Right kidney (tissue), 1 donor: ENCODE results near the gene CDK5.
"Not testable (repeated sequence)": the region's sequence is repeated elsewhere in the genome, so short reads cannot be mapped to it uniquely, and the experiment has no call there.

Source experiments
- DNase-seq: peaks from one replicate; pipeline ENCODE4 v3.0.0-alpha.2; 2016

CDK5 gene

GRCh38 chr7:151035026-151035717 lies 22.5 kb downstream of the CDK5 start:
- DNase-seq, result no peak

GRCh38 chr7:151034312-151035025 lies 23.2 kb downstream of the CDK5 start:
- DNase-seq, result no peak

GRCh38 chr7:151033864-151034249 lies 23.8 kb downstream of the CDK5 start:
- no peak for DNase-seq

DNA sequence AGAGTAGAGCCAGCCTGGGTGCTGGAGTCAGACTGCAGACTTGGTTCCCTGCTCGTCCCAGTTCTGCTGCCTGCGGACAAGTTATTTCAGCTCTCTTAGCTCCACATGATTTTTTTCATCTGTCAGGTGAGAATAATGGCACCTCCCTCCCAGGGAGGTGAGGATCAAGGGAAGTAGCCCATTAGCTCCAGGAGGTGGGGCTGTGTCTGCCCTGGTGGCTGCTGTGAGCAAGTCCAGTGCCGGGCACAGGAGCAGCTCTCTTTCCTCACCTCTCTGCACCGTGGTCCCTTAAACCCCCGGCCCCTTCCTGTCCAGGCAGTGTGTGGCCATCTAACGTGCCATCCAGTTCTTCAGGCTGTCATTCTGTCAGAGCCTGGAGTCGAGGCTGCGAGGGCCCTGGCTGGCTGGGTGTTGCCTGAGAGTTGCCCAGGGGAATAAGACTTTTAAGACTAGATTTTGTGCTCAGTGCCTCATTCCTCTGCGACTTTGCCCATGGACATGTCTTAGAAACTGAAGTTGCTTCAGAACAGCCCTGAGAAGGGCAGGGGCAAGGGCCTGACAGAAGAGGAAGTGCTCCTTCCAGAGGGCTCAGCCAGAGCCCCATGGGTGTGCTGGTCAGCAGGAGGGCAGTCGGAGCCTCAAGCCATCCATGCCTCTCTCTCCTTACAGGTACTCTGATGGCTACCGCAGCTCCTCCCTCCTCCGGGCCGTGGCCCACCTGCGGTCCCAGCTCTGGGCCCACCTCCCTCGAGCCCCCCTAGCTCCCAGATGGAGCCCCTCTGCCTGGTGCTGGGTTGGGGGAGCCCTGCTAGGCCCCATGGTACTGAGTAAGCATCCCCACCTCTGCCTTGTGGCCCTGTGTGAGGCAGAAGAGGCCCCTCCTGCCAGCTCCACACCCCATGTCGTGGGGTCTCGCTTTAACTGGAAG lies 24.5 kb downstream of the CDK5 start:
- DNase-seq, result no peak

DNA sequence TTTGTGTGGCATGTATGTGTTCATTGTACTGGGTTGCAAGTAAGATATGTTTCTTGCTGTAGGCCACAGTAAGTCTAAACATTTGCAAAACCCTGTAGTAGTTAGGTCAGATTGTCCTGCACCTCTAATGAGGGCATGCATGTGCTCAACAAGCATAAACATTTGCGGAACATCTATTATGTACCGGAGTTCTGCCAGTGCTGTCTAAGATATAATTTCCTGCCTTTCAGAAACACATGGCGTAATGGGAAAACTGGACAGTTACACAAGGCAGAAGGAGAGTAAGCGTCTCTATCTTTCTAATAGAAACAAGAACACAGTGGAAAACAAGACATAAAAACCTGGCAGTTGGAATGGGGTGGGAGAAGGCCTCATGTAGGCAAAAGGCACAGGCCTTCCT lies 26.7 kb downstream of the CDK5 start:
- DNase-seq, result no peak

DNA sequence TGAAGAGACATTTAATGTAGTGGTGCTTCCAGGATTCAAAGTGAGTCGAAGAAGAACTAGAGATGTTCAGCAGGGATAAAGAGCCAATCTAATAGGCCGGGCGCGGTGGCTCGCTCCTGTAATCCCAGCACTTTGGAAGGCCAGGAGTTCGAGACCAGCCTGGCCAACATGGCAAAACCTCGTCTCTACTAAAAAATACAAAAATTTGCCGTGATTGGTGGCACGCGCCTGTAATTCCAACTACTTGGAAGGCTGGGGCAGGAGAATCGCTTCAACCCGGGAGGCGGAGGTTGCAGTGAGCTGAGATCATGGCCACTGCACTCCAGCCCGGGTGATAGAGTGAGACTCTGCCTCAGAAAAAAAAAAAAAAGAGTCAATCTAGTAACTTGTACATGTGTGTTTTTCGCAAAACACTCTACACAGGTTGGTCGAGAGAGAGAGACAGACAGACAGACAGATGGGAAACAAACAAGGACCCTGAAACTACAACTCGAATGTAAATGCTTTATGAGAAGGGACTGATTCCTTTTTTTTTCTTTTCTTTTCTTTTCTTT lies 28.7 kb downstream of the CDK5 start:
- no peak for DNase-seq

- peak; percentile 100 for DNase-seq
Measured at GRCh38 chr7:151028131-151028947, 29.4 kb downstream of the CDK5 start, which contains the start of gene ABCB8. ABCB8 (plus strand) TSS chr7:151028450; CDS start chr7:151028516, 66 bp downstream.

- not testable (repeated sequence) for DNase-seq
Measured at GRCh38 chr7:151027728-151028130, 30.0 kb downstream of the CDK5 start.

GRCh38 chr7:151026771-151027727 lies 30.6 kb downstream of the CDK5 start:
- DNase-seq, result not testable (repeated sequence)

DNA sequence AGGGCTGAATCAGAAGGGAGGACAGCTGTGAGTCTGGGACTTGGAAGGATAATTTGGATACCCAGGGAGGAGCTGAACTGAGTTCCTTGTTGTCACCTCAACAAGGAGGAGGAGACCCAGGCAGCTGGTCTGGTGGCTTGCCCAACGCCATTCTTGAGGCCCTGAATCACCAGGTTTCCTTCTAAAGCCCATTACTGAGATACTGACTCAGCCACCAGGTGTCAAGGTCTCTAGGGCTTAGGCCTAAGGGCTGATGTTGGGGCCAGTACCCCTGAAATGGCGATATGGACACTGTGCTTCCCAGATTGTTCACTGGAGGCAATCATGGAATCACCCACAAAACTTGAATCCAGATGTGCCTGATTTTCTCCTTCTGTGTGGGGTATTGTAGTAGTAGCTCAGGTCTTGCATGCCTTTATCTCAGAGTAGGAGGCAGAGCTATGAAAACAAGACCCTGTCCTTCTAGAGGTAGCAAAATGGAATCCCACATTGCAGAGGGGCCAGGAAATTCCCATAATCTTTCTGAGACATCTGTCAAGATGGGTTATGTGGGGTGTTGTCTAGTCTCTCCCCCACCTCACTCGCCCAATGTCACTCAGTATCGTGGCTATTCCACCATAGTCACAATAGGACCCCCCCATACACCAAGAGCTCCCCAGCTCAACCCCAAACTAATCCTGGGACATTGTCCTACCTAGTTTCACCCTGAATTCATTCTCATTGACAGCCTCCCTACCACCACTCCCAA lies 31.6 kb downstream of the CDK5 start:
- DNase-seq, result no peak

- no peak for DNase-seq
Measured at GRCh38 chr7:151024435-151025056, 33.2 kb downstream of the CDK5 start, which contains the start of gene ATG9B. ATG9B (minus strand) TSS chr7:151024494; CDS start chr7:151024423, 71 bp downstream.

GRCh38 chr7:151023232-151023631 lies 34.5 kb downstream of the CDK5 start:
- DNase-seq, result no peak

- DNase-seq, result no peak
Measured at GRCh38 chr7:151020231-151020630, 37.5 kb downstream of the CDK5 start.

- DNase-seq, result peak; percentile 72
Measured at GRCh38 chr7:151019130-151019447, 38.6 kb downstream of the CDK5 start.

DNA sequence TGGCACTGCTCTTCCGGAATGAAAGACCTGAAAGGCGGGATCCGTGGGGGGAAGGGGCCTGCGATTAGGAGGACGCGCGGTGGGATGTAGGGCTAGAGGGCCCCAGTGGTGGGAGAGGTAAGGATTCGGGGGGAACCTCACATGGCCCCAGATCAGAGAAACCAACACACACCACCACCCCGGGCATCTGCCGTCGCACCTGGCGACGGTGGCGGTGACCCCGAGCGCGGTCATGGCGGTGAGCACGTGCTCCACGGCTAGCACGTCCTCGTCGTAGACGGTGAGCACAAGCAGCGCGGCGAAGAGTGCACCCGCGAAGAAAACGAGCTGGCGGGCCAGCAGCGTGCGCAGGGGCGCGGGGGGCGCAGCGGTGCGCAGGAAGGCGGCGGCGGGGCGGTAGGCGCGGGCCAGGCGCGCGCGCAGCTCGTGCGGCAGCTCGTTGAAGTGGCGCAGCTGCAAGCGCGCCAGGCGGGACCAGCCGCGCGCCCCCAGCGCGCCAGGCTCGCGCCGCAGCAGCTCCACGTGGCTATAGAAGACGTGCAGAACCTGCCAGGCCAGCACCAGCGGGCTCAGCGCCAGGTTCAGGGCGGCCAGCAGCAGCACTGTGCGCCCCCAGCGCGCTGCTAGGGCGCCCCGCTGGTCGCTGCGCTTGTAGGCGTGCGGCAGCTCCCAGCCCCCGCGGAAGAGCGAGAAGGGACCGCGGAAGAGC lies 39.1 kb downstream of the CDK5 start:
- peak; percentile 82 for DNase-seq

DNA sequence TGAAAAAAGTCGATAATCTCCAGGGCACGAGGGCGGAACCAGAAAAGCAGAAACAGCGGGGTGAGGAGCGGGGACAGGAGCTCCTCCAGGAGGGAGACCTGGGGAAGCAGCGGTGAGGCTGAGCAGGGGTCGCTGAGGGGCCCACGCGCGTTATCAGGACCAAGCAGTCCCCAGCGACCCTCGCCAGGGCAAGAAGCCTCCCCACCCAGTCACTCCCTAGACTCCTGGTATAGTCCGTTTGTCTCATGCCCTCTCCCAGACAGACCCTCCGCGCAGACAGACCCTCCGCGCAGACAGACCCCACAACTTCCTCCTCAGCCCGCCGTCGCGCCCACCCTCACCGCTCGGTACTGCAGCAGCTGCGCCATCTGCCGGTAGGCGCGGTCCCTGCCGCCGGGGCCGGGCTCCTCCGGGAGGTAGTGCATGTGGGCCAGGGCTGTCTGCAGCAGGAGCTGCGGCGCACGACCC lies 39.7 kb downstream of the CDK5 start:
- no peak for DNase-seq

DNA sequence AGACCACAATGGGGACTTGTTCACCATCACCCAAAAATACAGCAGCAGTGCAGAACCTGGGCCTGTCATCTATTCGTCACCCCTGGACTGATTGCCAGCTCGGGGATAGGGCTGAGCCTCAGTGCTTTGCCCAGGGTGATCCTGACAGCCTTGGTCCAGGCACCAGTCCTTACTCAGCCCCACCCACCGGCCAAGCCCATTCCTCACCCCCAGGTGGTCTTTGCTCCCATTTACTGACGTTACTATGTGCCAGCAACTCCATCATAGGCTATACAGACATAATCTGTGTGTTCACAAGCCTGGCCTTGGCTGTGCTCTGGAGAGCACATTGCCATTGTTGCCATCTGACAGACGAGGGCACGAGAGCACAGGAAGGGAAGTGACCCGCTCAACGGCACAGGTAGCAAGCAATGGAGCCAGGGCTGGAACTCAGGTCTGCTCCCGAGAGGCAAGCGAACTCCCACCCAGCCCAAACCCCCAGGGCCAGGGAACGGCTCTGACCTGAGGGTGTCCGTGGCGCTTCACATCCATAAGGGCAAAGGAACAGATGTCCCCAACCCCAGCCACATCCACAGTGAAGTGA lies 40.2 kb downstream of the CDK5 start:
- no peak for DNase-seq

- no peak for DNase-seq
Measured at GRCh38 chr7:151016942-151017341, 40.8 kb downstream of the CDK5 start.
